T-cell (primary cell): ENCODE data around the gene SPRED3. TPM values are rescaled to one million over a fixed set of nuclear protein-coding genes. Genes with fewer than 3 reads are reported as not detected.

Experiments
- ATAC-seq, 4 experiments: fragments of 200-7000 bp in 3 of 4; fragments of 150-1000 bp in 1 of 4; cut with Tn5 transposase; replicated peaks in 1 of 4; 1 replicate in 3 of 4; 2 replicates in 1 of 4; pipeline ENCODE4 v1.10.0; 2021; ENCODE audit warnings: moderate library complexity in 3 of 4, mild to moderate bottlenecking in 2 of 4, moderate number of reproducible peaks in 1 of 4
- CTCF ChIA-PET, 2 donors: fragments of 300-600 bp; sonication (Branson Sonifier 250); formaldehyde crosslinking; loops; one replicate each; lab custom pipeline; 2022; ENCODE audit warnings: antibody characterized with exemption in 2 of 2; lab: Charles Lee
- POLR2A ChIA-PET, 2 donors: fragments of 300-600 bp; sonication (Branson Sonifier 250); formaldehyde crosslinking; loops; one replicate each; lab custom pipeline; 2022; ENCODE audit warnings: antibody characterized with exemption in 2 of 2; lab: Charles Lee
- DNase-seq, 35 experiments: peaks; one replicate each; pipeline versions ENCODE4 v3.0.0 to v3.0.0-alpha.2; 2013 to 2023
- H3K27ac ChIP-seq: one replicate; pipeline ENCODE4 v1.5.1; 2013; ENCODE audit warnings: low read length
- H3K27me3 ChIP-seq, 2 experiments: replicated peaks in 1 of 2; 1 replicate in 1 of 2; 2 replicates in 1 of 2; pipeline versions ENCODE4 v1.6.1 to v1.7.0; 2013; ENCODE audit warnings: low read length in 1 of 2, mixed read lengths in 1 of 2; ENCODE audit not compliant: control insufficient read depth in 2 of 2, insufficient read depth in 2 of 2; ENCODE audit errors: extremely low read depth in 1 of 2
- H3K36me3 ChIP-seq, 2 donors: 1 replicate in 1 of 2; 2 replicates in 1 of 2; pipeline versions ENCODE4 v1.6.1 to v1.7.0; 2013; ENCODE audit warnings: low read length in 1 of 2; ENCODE audit not compliant: control insufficient read depth in 2 of 2, insufficient read depth in 1 of 2; ENCODE audit errors: extremely low read depth in 1 of 2
- H3K4me1 ChIP-seq, 2 experiments: 1 replicate in 1 of 2; 2 replicates in 1 of 2; pipeline versions ENCODE4 v1.6.1 to v1.7.0; 2013; ENCODE audit warnings: low read length in 2 of 2, mixed read lengths in 1 of 2; ENCODE audit not compliant: insufficient read depth in 2 of 2, control insufficient read depth in 1 of 2; ENCODE audit errors: extremely low read depth in 1 of 2
- H3K4me3 ChIP-seq, 2 donors: 1 replicate in 1 of 2; 2 replicates in 1 of 2; pipeline versions ENCODE4 v1.5.1 to v1.7.0; 2013; ENCODE audit warnings: mild to moderate bottlenecking in 2 of 2, low read length in 1 of 2, moderate library complexity in 1 of 2; ENCODE audit not compliant: control insufficient read depth in 1 of 2; ENCODE audit errors: extremely low read depth in 1 of 2
- H3K9me3 ChIP-seq: 2 replicates; pipeline ENCODE4 v1.7.0; 2013
- H3K27ac Mint-ChIP-seq, 2 donors: one replicate each; pipeline ENCODE4 v1.8.0; 2020 to 2021; ENCODE audit warnings: mild to moderate bottlenecking in 2 of 2, mixed read lengths in 2 of 2
- H3K27me3 Mint-ChIP-seq, 2 donors: one replicate each; pipeline ENCODE4 v1.8.0; 2021 to 2022; ENCODE audit warnings: mixed read lengths in 2 of 2
- H3K36me3 Mint-ChIP-seq: one replicate; pipeline ENCODE4 v1.8.0; 2021; ENCODE audit warnings: mixed read lengths
- H3K4me1 Mint-ChIP-seq, 3 donors: one replicate each; pipeline ENCODE4 v1.8.0; 2020 to 2022; ENCODE audit warnings: mixed read lengths in 3 of 3, mild to moderate bottlenecking in 1 of 3
- H3K4me3 Mint-ChIP-seq, 3 donors: one replicate each; pipeline ENCODE4 v1.8.0; 2020 to 2022; ENCODE audit warnings: mild to moderate bottlenecking in 3 of 3, mixed read lengths in 3 of 3, moderate library complexity in 3 of 3
- H3K9me3 Mint-ChIP-seq, 3 donors: one replicate each; pipeline ENCODE4 v1.8.0; 2020 to 2022; ENCODE audit warnings: mixed read lengths in 3 of 3
- WGBS: methylation state at CpG from one replicate; pipeline ENCODE4 v1.1.5; 2013; ENCODE audit warnings: missing lambda C conversion rate; ENCODE audit not compliant: insufficient coverage; 5-methylcytosine and 5-hydroxymethylcytosine counted together
- total RNA-seq, 35 experiments: library from RNA in 6 of 35; stranded (reverse) in 6 of 35; fragments of 120-200 nt in 1 of 35; gene quantifications; one replicate each; pipeline versions ENCODE4 v1.2.1 to v1.2.4 and lab custom pipeline; 2013 to 2026

SPRED3 gene
- total RNA-seq, 5 donors from 2014 or later (not counting 1 experiment from before 2014, with no cell fraction given) = 0.93 to 2.9 (median 2.1) TPM

DNA sequence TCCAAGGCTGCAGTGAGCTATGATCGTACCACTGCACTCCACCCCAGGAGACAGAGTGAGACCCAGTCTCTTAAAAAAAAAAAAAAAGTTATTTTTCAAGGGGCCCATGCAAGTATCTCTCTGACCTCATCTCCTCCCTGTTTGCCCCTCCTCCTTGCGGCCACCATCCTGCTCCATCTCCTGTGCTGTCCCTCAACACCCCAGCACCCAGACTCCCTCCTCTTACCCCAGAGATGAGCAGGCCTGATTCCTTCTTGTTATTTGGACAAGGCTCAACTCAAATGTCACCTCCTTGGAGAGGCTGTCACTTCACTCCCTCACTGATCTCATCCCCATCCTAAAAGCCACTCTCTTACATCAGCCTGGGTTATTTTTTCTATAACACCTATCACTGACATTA is 49.4 kb downstream of the SPRED3 start:
- WGBS = 75% methylated on average over 2 of the region's 2 CpGs
- Mint-ChIP-seq H3K36me3 (no peaks in the 10 kb centered on the region), H3K4me1 (peaks cover 6 to 11% (median 11%) of the 10 kb centered on the region in 3 donors), H3K27me3 (peaks cover 23 to 37% of the 10 kb centered on the region in 2 donors), H3K9me3 (no peaks in the 10 kb centered on the region), H3K27ac (no peak overlapping the region), H3K4me3 (no peak overlapping the region)
- CTCF ChIA-PET = no interaction called here
- no peak overlapping the region for H3K4me3 ChIP-seq
- H3K9me3 ChIP-seq = no peaks in the 10 kb centered on the region
- no peak for DNase-seq
- POLR2A ChIA-PET = interaction anchor here in 1 of 2 donors (0.6 kb wide), 1 partner anchor 264 kb away, joined by 3 read pairs; no protein-coding TSS in a partner anchor
- H3K27me3 ChIP-seq = peaks cover 0 to 60% of the 10 kb centered on the region in 2 experiments
- H3K36me3 ChIP-seq = no peaks in the 10 kb centered on the region
- ATAC-seq = no peak
- H3K27ac ChIP-seq = no peak overlapping the region
- H3K4me1 ChIP-seq = peaks cover 0 to 9% of the 10 kb centered on the region in 2 experiments

DNA sequence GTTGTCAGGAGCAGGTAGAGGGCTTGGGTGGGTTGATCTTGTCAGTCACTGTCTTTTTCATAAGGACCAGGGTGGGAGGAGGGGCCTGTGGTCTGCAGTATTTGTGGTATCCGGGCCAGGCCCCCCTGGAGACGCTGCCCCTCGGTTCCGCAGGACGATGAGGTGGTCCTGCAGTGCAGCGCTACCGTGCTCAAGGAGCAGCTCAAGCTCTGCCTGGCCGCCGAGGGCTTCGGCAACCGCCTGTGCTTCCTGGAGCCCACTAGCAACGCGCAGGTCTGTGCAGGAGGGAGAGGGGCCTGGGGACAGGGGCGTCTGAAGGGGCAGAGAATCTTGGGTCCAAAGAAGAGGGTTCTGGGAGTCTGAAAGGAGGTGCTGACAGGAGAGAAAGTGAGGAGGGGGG is 52.1 kb downstream of the SPRED3 start:
- ChIA-PET CTCF (interaction anchor here in 1 of 2 donors (0.9 kb wide), 1 partner anchor 37 kb away, joined by 3 read pairs; the partner anchor contains the start of gene FAM98C), POLR2A (no interaction called here)
- Histone ChIP-seq H3K4me1 (no peaks in the 10 kb centered on the region), H3K4me3 (no peak overlapping the region), H3K27ac (no peak overlapping the region), H3K36me3 (no peaks in the 10 kb centered on the region), H3K9me3 (no peaks in the 10 kb centered on the region), H3K27me3 (peaks cover 0 to 47% of the 10 kb centered on the region in 2 experiments)
- Mint-ChIP-seq H3K4me1 (peaks cover 0 to 2% (median 0%) of the 10 kb centered on the region in 3 donors), H3K36me3 (no peaks in the 10 kb centered on the region), H3K27ac (no peak overlapping the region), H3K9me3 (no peaks in the 10 kb centered on the region), H3K4me3 (no peak overlapping the region), H3K27me3 (peaks cover 15 to 26% of the 10 kb centered on the region in 2 donors)
- DNase-seq (no peak), ATAC-seq (no peak)
- 91% methylated on average over 14 of the region's 14 CpGs for WGBS

DNA sequence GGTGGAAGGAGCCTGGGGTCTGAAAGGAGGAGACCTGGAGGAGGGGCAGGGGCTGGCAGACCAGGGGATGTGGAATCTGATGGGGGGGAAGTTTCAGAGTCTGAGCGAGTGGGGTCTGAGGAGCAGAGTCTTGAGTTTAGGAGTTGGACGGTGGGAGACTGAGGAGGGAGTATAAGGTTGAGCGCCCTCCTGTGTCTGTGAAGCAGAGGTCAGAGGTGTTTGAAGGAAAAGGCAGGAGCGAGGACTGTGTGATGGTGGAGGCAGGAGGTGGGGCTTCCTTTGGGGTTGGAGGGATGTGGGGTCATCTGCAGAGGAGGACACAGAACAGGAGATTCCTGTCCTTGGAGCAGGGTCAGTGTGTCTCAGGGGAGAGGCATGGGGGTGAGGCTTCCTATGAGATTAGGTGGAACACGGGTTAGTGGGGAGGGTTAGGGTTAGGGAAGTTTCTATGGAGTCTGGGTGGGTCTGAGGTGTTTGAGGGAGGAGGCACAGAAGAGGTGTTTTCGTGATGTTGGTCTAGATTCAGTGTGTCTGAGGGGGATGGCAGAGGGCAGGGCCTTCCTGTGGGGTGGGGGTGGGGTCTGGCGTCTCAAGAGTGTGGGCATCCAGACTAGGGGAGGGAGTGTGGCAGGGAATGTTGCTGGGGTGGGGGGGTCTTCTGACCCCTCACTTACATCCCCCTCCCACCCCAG is 53.3 kb downstream of the SPRED3 start:
- ATAC-seq (peak in 1 of 4 experiments; percentile 38), DNase-seq (peak in 1 of 35 experiments; percentile 21)
- Mint-ChIP-seq H3K4me1 (peaks cover 0 to 2% (median 0%) of the 10 kb centered on the region in 3 donors), H3K36me3 (no peaks in the 10 kb centered on the region), H3K9me3 (no peaks in the 10 kb centered on the region), H3K4me3 (no peak overlapping the region), H3K27ac (peak overlapping the region in 1 of 2 donors; percentile 34), H3K27me3 (peaks cover 15 to 21% of the 10 kb centered on the region in 2 donors)
- ChIA-PET POLR2A (no interaction called here), CTCF (interaction anchor here in 1 of 2 donors (0.6 kb wide), 1 partner anchor 28 kb away, joined by 3 read pairs; no protein-coding TSS in a partner anchor)
- WGBS = 34% methylated on average over 6 of the region's 7 CpGs
- Histone ChIP-seq H3K27me3 (peaks cover 0 to 43% of the 10 kb centered on the region in 2 experiments), H3K4me3 (no peak overlapping the region), H3K27ac (no peak overlapping the region), H3K36me3 (no peaks in the 10 kb centered on the region), H3K4me1 (no peaks in the 10 kb centered on the region), H3K9me3 (no peaks in the 10 kb centered on the region)

DNA sequence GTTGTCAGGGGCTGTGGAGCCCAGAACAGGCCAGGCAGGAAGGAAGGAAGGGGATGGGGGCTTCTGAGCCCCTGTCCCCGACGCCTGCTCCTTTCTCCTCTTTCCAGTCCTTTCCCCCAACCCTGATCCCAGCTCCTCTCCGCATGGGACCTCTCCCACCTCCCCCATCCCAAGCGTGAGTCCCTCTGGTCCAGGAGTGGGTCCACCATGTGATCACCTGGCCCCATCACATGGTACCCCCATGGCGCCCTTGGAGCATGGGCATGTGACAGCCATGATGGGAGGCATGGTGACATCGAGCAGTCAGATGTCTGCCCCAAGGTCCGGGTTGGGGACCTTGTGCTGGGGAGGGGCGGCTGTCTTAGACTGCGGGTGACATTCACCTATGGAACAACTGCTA is 54.2 kb downstream of the SPRED3 start:
- H3K4me1 Mint-ChIP-seq = peaks cover 0 to 2% (median 0%) of the 10 kb centered on the region in 3 donors
- WGBS = 85% methylated on average over 8 of the region's 9 CpGs

DNA sequence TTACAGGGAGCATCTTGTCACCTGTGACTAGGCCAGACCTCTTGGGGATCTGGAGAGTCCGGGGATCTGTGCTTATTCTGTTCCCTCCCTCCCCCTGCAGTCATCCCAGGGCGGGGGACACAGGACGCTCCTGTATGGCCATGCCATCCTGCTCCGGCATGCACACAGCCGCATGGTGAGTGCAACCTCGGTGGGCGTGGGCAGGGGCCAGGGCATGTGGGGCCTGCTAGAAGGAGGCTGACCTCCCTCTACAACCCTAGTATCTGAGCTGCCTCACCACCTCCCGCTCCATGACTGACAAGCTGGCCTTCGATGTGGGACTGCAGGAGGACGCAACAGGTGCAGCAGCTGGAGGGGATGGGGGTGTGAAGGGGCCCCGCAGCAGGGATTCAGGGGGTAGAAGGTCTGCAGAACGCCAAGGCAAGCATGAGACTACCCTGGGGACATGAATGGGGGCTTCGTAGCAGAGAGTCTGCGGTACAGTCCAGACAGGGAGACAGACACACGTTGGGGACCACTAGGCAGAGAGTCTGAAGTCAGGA is 55.0 kb downstream of the SPRED3 start:
- H3K4me1 Mint-ChIP-seq = peaks cover 0 to 2% (median 0%) of the 10 kb centered on the region in 3 donors
- no peaks in the 10 kb centered on the region for H3K36me3 Mint-ChIP-seq
- 82% methylated on average over 6 of the region's 15 CpGs for WGBS

More for the DNA sequence above, 54.2 kb downstream of the SPRED3 start:
- Histone ChIP-seq H3K4me3 (no peak overlapping the region), H3K4me1 (no peaks in the 10 kb centered on the region), H3K27me3 (peaks cover 0 to 34% of the 10 kb centered on the region in 2 experiments), H3K27ac (no peak overlapping the region), H3K9me3 (no peaks in the 10 kb centered on the region), H3K36me3 (no peaks in the 10 kb centered on the region)
- DNase-seq = no peak
- peaks cover 12 to 17% of the 10 kb centered on the region in 2 donors for H3K27me3 Mint-ChIP-seq
- POLR2A ChIA-PET = no interaction called here
- CTCF ChIA-PET = no interaction called here
- no peak overlapping the region for H3K4me3 Mint-ChIP-seq
- H3K36me3 Mint-ChIP-seq = no peaks in the 10 kb centered on the region
- no peak overlapping the region for H3K27ac Mint-ChIP-seq
- ATAC-seq = no peak
- H3K9me3 Mint-ChIP-seq = no peaks in the 10 kb centered on the region

DNA sequence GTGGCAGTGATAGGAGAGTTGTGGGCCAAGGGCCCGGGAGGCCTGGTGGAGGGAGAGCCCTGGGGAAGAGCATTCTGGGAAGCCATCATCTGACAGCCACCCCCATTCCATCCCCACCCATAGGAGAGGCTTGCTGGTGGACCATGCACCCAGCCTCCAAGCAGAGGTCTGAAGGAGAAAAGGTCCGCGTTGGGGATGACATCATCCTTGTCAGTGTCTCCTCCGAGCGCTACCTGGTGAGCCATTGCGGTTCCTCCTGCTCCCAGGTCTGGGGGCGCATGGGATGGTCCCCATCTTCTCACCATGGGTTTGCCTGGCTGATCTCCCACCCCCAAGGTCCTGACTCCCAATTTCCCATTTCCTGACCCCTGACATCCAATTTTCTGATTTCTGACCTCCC is 55.5 kb downstream of the SPRED3 start:
- no peaks in the 10 kb centered on the region for H3K9me3 Mint-ChIP-seq

More for the DNA sequence above, 55.0 kb downstream of the SPRED3 start:
- POLR2A ChIA-PET = no interaction called here
- no peaks in the 10 kb centered on the region for H3K36me3 ChIP-seq
- no peak for ATAC-seq
- CTCF ChIA-PET = no interaction called here
- Mint-ChIP-seq H3K27ac (no peak overlapping the region), H3K4me3 (no peak overlapping the region), H3K27me3 (peaks cover 7 to 13% of the 10 kb centered on the region in 2 donors), H3K9me3 (no peaks in the 10 kb centered on the region)
- no peaks in the 10 kb centered on the region for H3K9me3 ChIP-seq
- no peak for DNase-seq
- no peak overlapping the region for H3K27ac ChIP-seq
- no peaks in the 10 kb centered on the region for H3K4me1 ChIP-seq
- H3K4me3 ChIP-seq = no peak overlapping the region
- peaks cover 0 to 38% of the 10 kb centered on the region in 2 experiments for H3K27me3 ChIP-seq

More for the DNA sequence above, 55.5 kb downstream of the SPRED3 start:
- H3K9me3 ChIP-seq = no peaks in the 10 kb centered on the region
- no peak overlapping the region for H3K27ac ChIP-seq
- Mint-ChIP-seq H3K4me3 (no peak overlapping the region), H3K27me3 (peaks cover 7 to 13% of the 10 kb centered on the region in 2 donors), H3K36me3 (no peaks in the 10 kb centered on the region), H3K4me1 (peaks cover 0 to 2% (median 0%) of the 10 kb centered on the region in 3 donors), H3K27ac (no peak overlapping the region)
- peaks cover 0 to 35% of the 10 kb centered on the region in 2 experiments for H3K27me3 ChIP-seq
- DNase-seq (no peak), ATAC-seq (no peak)
- no peaks in the 10 kb centered on the region for H3K4me1 ChIP-seq
- 88% methylated on average over 4 of the region's 7 CpGs for WGBS
- ChIA-PET CTCF (no interaction called here), POLR2A (no interaction called here)
- no peak overlapping the region for H3K4me3 ChIP-seq
- no peaks in the 10 kb centered on the region for H3K36me3 ChIP-seq
